B cell (primary cell): ENCODE measurements around the gene CAPN10. TPM values are rescaled to one million over a fixed set of nuclear protein-coding genes. Genes with fewer than 3 reads are reported as not detected.

ENCODE experiments used
- ATAC-seq: fragments of 200-7000 bp; cut with Tn5 transposase; one replicate; pipeline ENCODE4 v1.10.0; 2021; ENCODE audit warnings: low read depth, mild to moderate bottlenecking, moderate number of reproducible peaks, moderate library complexity
- CTCF ChIA-PET: fragments of 350-600 bp; sonication (Branson Sonifier 250); formaldehyde crosslinking; loops from one replicate; lab custom pipeline; 2021; ENCODE audit warnings: antibody characterized with exemption, inconsistent platforms; lab: Charles Lee
- POLR2A ChIA-PET: fragments of 350-600 bp; sonication (Branson Sonifier 250); formaldehyde crosslinking; loops from one replicate; lab custom pipeline; 2021; ENCODE audit warnings: antibody characterized with exemption; lab: Charles Lee
- DNase-seq: peaks from one replicate; pipeline ENCODE4 v3.0.0; 2013
- H2AFZ ChIP-seq: 2 replicates; pipeline ENCODE4 v1.6.1; 2012; ENCODE audit warnings: mild to moderate bottlenecking, low read depth, low read length; ENCODE audit not compliant: insufficient read depth, poor library complexity, severe bottlenecking
- H3K27ac ChIP-seq, 2 donors: 1 replicate in 1 of 2; 2 replicates in 1 of 2; pipeline ENCODE4 v1.5.1; 2012 to 2013; ENCODE audit warnings: low read length in 2 of 2, mild to moderate bottlenecking in 2 of 2, moderate library complexity in 1 of 2
- H3K27me3 ChIP-seq, 4 experiments: fragments of 200-600 bp in 1 of 4; sonication (generic) in 1 of 4; replicated peaks in 1 of 4; 1 replicate in 2 of 4; 2 replicates in 2 of 4; pipeline versions ENCODE4 v1.6.1 to v1.7.0; 2013 to 2016; ENCODE audit warnings: low read length in 3 of 4, mild to moderate bottlenecking in 2 of 4, mixed read lengths in 1 of 4, moderate library complexity in 1 of 4; ENCODE audit not compliant: insufficient read depth in 4 of 4, control insufficient read depth in 3 of 4; ENCODE audit errors: control extremely low read depth in 1 of 4
- H3K36me3 ChIP-seq, 2 experiments: replicated peaks in 1 of 2; 1 replicate in 1 of 2; 2 replicates in 1 of 2; pipeline versions ENCODE4 v1.6.1 to v1.7.1; 2013; ENCODE audit warnings: low read length in 1 of 2; ENCODE audit not compliant: insufficient read depth in 2 of 2, control insufficient read depth in 1 of 2; ENCODE audit errors: control extremely low read depth in 1 of 2, extremely low read depth in 1 of 2
- H3K4me1 ChIP-seq, 2 donors: fragments of 200-600 bp in 1 of 2; sonication (generic) in 1 of 2; 1 replicate in 1 of 2; 2 replicates in 1 of 2; pipeline versions ENCODE4 v1.5.1 to v1.6.1; 2013 to 2017; ENCODE audit warnings: low read length in 2 of 2; ENCODE audit not compliant: control insufficient read depth in 2 of 2, insufficient read depth in 2 of 2
- H3K4me2 ChIP-seq: replicated peaks from 2 replicates; pipeline ENCODE3; 2012; ENCODE audit warnings: mild to moderate bottlenecking, low read depth, low read length; ENCODE audit not compliant: poor library complexity, severe bottlenecking
- H3K4me3 ChIP-seq, 5 experiments: fragments of 200-600 bp in 1 of 5; sonication (generic) in 1 of 5; 1 replicate in 3 of 5; 2 replicates in 2 of 5; pipeline versions ENCODE4 v1.5.1 to v1.7.0; 2011 to 2016; ENCODE audit warnings: low read length in 4 of 5, mild to moderate bottlenecking in 4 of 5, low read depth in 2 of 5, control low read depth in 1 of 5, moderate library complexity in 1 of 5; ENCODE audit not compliant: insufficient read depth in 1 of 5; ENCODE audit errors: control extremely low read depth in 1 of 5, extremely low read depth in 1 of 5
- H3K79me2 ChIP-seq: fragments of 200-600 bp; sonication (generic); one replicate; pipeline ENCODE4 v1.6.0; 2016; ENCODE audit warnings: low read length; ENCODE audit not compliant: control insufficient read depth, insufficient read depth
- H3K9ac ChIP-seq: fragments of 200-600 bp; sonication (generic); 2 replicates; pipeline ENCODE4 v1.6.1; 2017; ENCODE audit warnings: mild to moderate bottlenecking, low read length, moderate library complexity
- H3K9me3 ChIP-seq, 3 donors: one replicate each; pipeline versions ENCODE4 v1.6.1 to v1.7.1; 2013; ENCODE audit warnings: low read length in 2 of 3; ENCODE audit not compliant: control insufficient read depth in 2 of 3, insufficient read depth in 1 of 3; ENCODE audit errors: control extremely low read depth in 1 of 3
- H4K20me1 ChIP-seq: 2 replicates; pipeline ENCODE4 v1.6.0; 2012; ENCODE audit warnings: mild to moderate bottlenecking, low read length; ENCODE audit not compliant: insufficient read depth, control insufficient read depth, poor library complexity, severe bottlenecking
- H3K27ac Mint-ChIP-seq: one replicate; pipeline ENCODE4 v1.8.0; 2021; ENCODE audit warnings: mixed read lengths
- H3K27me3 Mint-ChIP-seq: one replicate; pipeline ENCODE4 v1.8.0; 2021; ENCODE audit warnings: mixed read lengths
- H3K4me1 Mint-ChIP-seq: one replicate; pipeline ENCODE4 v1.8.0; 2021; ENCODE audit warnings: mixed read lengths
- H3K4me3 Mint-ChIP-seq: one replicate; pipeline ENCODE4 v1.8.0; 2021; ENCODE audit warnings: mixed read lengths
- H3K9me3 Mint-ChIP-seq: one replicate; pipeline ENCODE4 v1.8.0; 2022; ENCODE audit warnings: mixed read lengths; ENCODE audit not compliant: insufficient read depth
- CTCF ChIP-seq: fragments of 200-600 bp; IDR thresholded peaks from one replicate; pipeline ENCODE4 v1.8.0; 2022; ENCODE audit warnings: antibody characterized with exemption, mild to moderate bottlenecking
- EZH2 ChIP-seq: IDR thresholded peaks from 2 replicates; pipeline ENCODE4 v1.6.1; 2012; ENCODE audit warnings: borderline replicate concordance, low read depth, mild to moderate bottlenecking, moderate library complexity, low read length; ENCODE audit not compliant: insufficient read depth, poor library complexity, severe bottlenecking
- WGBS: methylation state at CpG from one replicate; pipeline ENCODE4 v1.1.5; 2013; ENCODE audit warnings: missing lambda C conversion rate; ENCODE audit not compliant: insufficient coverage; 5-methylcytosine and 5-hydroxymethylcytosine counted together
- intact Hi-C: fragments of 100-400 bp; cut with micrococcal nuclease; formaldehyde crosslinking; loops from one replicate; pipeline ENCODE4 v1.10.0; 2022
- polyA plus RNA-seq: library from polyadenylated mRNA; depleted of rRNA; stranded (reverse); fragments of >200 nt; gene quantifications from 2 replicates; pipeline ENCODE4 v1.2.3, GENCODE V29; 2012
- total RNA-seq, 2 donors: library from RNA; stranded (reverse); fragments of 120-200 nt in 1 of 2; gene quantifications; 1 replicate in 1 of 2; 2 replicates in 1 of 2; pipeline versions ENCODE4 v1.2.3 to v1.2.4, GENCODE V29; 2013 to 2022

Gene CAPN10
- total and polyA plus RNA-seq, 2 donors (not counting 1 experiment from before 2014, with no cell fraction given) = 73.4 to 92.1 TPM

DNA sequence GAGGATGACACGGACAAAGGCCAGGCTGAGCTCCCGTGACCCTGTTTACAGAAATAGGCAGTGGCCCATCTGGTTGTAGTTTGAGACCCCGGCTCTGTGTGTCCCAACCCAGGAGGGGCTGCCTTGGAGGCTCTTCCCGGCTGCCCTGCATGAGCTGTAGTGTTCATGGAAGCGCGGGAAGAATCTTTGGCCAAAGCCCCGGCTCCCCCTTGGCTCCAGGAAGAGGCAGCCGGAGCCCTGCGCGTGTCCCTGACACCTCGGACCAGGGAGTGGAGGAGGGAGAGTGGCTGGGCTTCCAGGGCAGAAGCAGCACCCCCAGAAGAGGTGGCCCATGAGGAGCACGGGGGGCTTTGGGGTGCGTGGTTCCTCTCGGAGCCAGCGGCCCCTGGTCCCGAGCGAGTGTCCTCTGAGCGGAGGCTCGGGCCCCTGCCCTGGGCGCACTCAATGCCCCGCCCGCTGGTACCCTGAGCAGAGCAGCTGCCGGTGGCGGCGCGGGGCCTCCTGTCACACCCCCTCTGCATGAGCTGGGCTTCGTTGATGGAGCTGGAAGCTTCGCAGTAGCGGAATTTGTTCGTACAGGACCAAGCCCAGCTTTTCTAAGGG, 60.5 kb downstream of the CAPN10 start:
- intact Hi-C loops = no loop called here
- Histone ChIP-seq H3K4me2 (no peak overlapping the region), H3K27ac (no peak overlapping the region), H2AFZ (no peak overlapping the region), H3K9me3 (peaks cover 0 to 12% (median 0%) of the 10 kb centered on the region in 3 donors), H4K20me1 (no peaks in the 10 kb centered on the region), H3K36me3 (no peaks in the 10 kb centered on the region), H3K79me2 (no peaks in the 10 kb centered on the region), H3K27me3 (peaks cover 0 to 41% (median 5%) of the 10 kb centered on the region in 4 experiments), H3K4me1 (no peaks in the 10 kb centered on the region), H3K4me3 (no peak overlapping the region), H3K9ac (no peak overlapping the region)
- ChIA-PET POLR2A (no interaction called here), CTCF (no interaction called here)
- Mint-ChIP-seq H3K27ac (no peak overlapping the region), H3K4me3 (no peak overlapping the region), H3K27me3 (peaks cover 34% of the 10 kb centered on the region), H3K9me3 (no peaks in the 10 kb centered on the region), H3K4me1 (no peaks in the 10 kb centered on the region)
- ATAC-seq = no peak
- 76% methylated on average over 30 of the region's 30 CpGs for WGBS
- no peak for TF ChIP-seq EZH2
- no peak for TF ChIP-seq CTCF
- DNase-seq = no peak

GRCh38 chr2:240647503-240648154, 61.1 kb downstream of the CAPN10 start:
- no peaks in the 10 kb centered on the region for H3K9me3 Mint-ChIP-seq
- Histone ChIP-seq H3K4me1 (no peaks in the 10 kb centered on the region), H2AFZ (no peak overlapping the region), H3K4me3 (no peak overlapping the region), H3K36me3 (no peaks in the 10 kb centered on the region), H3K9ac (no peak overlapping the region), H3K27me3 (peaks cover 0 to 41% (median 5%) of the 10 kb centered on the region in 4 experiments), H3K27ac (no peak overlapping the region), H3K9me3 (peaks cover 0 to 11% (median 0%) of the 10 kb centered on the region in 3 donors), H3K4me2 (no peak overlapping the region), H4K20me1 (no peaks in the 10 kb centered on the region), H3K79me2 (no peaks in the 10 kb centered on the region)
- intact Hi-C loops = no loop called here
- H3K4me1 Mint-ChIP-seq = no peaks in the 10 kb centered on the region
- H3K27me3 Mint-ChIP-seq = peaks cover 38% of the 10 kb centered on the region
- ChIA-PET CTCF (no interaction called here), POLR2A (no interaction called here)
- no peak overlapping the region for H3K27ac Mint-ChIP-seq
- no peak for ATAC-seq
- TF ChIP-seq EZH2 = no peak
- no peak for TF ChIP-seq CTCF
- WGBS = 66% methylated on average over 22 of the region's 22 CpGs
- no peak overlapping the region for H3K4me3 Mint-ChIP-seq
- no peak for DNase-seq
